Body of pancreas (tissue), 4 donors: Measurements from ENCODE around the gene NEK10. TPM values are rescaled to one million over a fixed set of nuclear protein-coding genes. Genes with fewer than 3 reads are reported as not detected.
A peak's percentile ranks its signal among the peaks of the same experiment; 100 is the strongest.

Source experiments
- ATAC-seq: fragments of 150-250 bp; one replicate; pipeline ENCODE4 v1.9.1; 2016
- DNase-seq, 4 donors: peaks; one replicate each; pipeline ENCODE4 v3.0.0-alpha.2; 2019
- H3K27ac ChIP-seq, 4 donors: fragments of 200-600 bp; sonication (generic); 1 replicate in 3 of 4; 2 replicates in 1 of 4; pipeline versions ENCODE4 v1.5.1 to v1.6.1; 2016 to 2019; ENCODE audit warnings: mild to moderate bottlenecking in 1 of 4, mixed read lengths in 1 of 4, moderate library complexity in 1 of 4
- H3K27me3 ChIP-seq, 2 donors: fragments of 200-600 bp; sonication (generic); one replicate each; pipeline ENCODE4 v1.6.0; 2016; ENCODE audit warnings: mild to moderate bottlenecking in 1 of 2
- H3K36me3 ChIP-seq, 2 donors: fragments of 200-600 bp; sonication (generic); replicated peaks in 1 of 2; 2 replicates each; pipeline ENCODE4 v1.5.1; 2016; ENCODE audit warnings: low read depth in 2 of 2; ENCODE audit not compliant: insufficient read depth in 1 of 2
- H3K4me1 ChIP-seq: fragments of 200-600 bp; sonication (generic); one replicate; pipeline ENCODE4 v1.6.0; 2016
- H3K4me3 ChIP-seq, 2 donors: fragments of 200-600 bp; sonication (generic); 1 replicate in 1 of 2; 2 replicates in 1 of 2; pipeline ENCODE4 v1.5.1; 2016 to 2019
- H3K9me3 ChIP-seq, 3 donors: fragments of 200-600 bp; sonication (generic); 1 replicate in 2 of 3; 2 replicates in 1 of 3; pipeline ENCODE4 v1.5.1; 2016
- CTCF ChIP-seq, 7 experiments: fragments of 450-650 bp in 4 of 7; fragments of 200-600 bp in 3 of 7; sonication (generic) in 3 of 7; IDR thresholded peaks; one replicate each; pipeline ENCODE4 v1.5.1; 2016 to 2019; ENCODE audit warnings: antibody characterized with exemption in 7 of 7
- POLR2A ChIP-seq, 3 donors: fragments of 450-650 bp; IDR thresholded peaks; one replicate each; pipeline ENCODE4 v1.6.1; 2016; ENCODE audit warnings: antibody characterized with exemption in 3 of 3, mild to moderate bottlenecking in 2 of 3
- WGBS, 2 donors: methylation state at CpG; one replicate each; pipeline ENCODE4 v1.1.5; 2017; 5-methylcytosine and 5-hydroxymethylcytosine counted together
- intact Hi-C: fragments of 100-400 bp; cut with DNase I; formaldehyde crosslinking; loops from one replicate; pipeline ENCODE4 v1.15.1; 2023
- total RNA-seq, 2 donors: library from RNA; depleted of rRNA; stranded (reverse); fragments of >200 nt; gene quantifications; one replicate each; pipeline ENCODE4 v1.1.0, GENCODE V29; 2016

NEK10 gene
- total RNA-seq, 2 donors from 2014 or later, result 0.33 to 0.78 TPM

DNA sequence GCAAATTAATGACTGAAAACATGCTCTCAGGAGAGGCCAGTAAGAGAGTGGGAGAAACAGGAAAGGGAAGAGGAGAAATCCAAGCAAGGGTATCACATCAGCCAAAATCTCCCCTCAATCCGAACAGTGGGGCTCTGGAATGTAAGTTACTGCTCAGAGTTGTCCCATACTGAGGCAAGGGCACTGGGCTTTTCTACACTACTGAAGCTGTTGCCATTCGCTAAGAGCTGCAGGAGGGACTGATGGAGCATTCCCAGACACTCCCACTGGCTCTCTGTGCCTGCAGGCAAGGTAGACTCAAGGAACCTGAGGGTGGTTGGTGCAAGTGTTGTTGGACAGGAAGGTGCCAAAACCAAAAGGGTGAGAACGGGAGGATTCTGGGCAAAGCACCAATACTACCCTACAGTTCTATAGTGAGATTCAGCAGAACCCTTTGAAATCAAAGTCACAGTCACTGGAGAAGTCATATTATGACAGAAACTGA lies 46.1 kb downstream of the NEK10 start:
- Histone ChIP-seq H3K27ac (no peak overlapping the region), H3K36me3 (no peaks in the 10 kb centered on the region), H3K27me3 (no peaks in the 10 kb centered on the region), H3K4me1 (peaks cover 13% of the 10 kb centered on the region), H3K4me3 (no peak overlapping the region), H3K9me3 (no peaks in the 10 kb centered on the region)
- no peak for DNase-seq
- 60 to 80% methylated on average over 3 of the region's 3 CpGs for WGBS, 2 donors
- ATAC-seq, result no peak
- TF ChIP-seq POLR2A (IDR thresholded peaks at IDR 0.05), result no peak
- TF ChIP-seq CTCF (IDR thresholded peaks at IDR 0.05), result no peak
- intact Hi-C loops, result loop anchor here (10.0 kb wide), 1 partner anchor 332 kb away; no protein-coding TSS in a partner anchor

DNA sequence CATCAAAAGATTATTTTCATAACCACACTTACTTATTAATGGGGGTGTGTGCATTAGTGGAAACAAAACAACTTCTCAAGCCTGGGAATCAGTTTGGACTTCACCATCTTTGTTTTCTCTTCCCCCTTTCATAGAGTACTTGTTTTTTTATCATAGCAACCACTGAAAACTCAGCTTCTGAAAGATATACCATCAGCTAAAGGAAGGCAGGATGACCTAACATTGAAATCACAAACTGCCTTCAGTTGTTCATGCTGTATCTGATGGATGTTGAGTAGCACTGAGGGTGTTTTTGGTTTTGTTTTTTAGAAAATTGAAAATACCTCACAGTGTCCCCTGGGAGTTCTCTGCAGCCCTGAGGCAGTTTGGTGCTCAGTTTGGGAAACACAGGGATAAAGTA lies 46.5 kb downstream of the NEK10 start:
- Histone ChIP-seq H3K36me3 (no peaks in the 10 kb centered on the region), H3K4me3 (no peak overlapping the region), H3K27me3 (no peaks in the 10 kb centered on the region), H3K9me3 (no peaks in the 10 kb centered on the region), H3K4me1 (peaks cover 13% of the 10 kb centered on the region), H3K27ac (no peak overlapping the region)
- no peak for TF ChIP-seq POLR2A (IDR thresholded peaks at IDR 0.05)
- TF ChIP-seq CTCF (IDR thresholded peaks at IDR 0.05), result no peak
- intact Hi-C loops, result loop anchor here (10.0 kb wide), 1 partner anchor 332 kb away; no protein-coding TSS in a partner anchor
- ATAC-seq (no peak), DNase-seq (no peak)

DNA sequence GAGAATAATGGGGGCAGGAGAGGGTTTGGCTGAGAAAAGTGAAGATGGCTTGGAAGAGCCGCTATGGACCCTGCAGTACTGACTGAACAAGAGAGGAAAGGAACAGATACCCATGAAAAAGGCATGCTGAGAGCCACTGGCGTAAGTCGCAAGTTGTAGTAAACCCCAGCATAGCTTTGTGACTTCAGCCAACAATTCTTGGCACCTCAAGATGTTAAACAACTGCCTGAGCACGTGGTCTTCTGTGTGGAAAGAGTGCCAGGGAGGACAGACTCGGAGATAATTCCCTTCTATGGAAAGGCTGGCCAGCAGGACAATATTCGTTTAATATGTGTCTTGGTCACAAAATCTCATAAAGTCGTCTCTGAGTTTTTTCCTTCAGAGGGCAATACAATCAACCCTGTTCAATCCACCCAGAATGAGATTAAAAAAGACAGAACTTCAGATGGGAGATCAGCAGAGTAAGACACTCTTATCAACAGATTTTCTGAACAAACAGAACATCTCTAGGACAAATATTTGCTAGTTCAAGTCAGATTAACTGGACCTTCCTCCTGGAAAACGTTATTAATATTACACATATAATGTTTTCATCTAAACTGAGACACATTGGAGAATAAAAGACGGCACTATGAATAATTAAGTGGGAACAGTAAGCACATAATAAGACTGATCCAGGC lies 49.2 kb downstream of the NEK10 start:
- Histone ChIP-seq H3K4me1 (peaks cover 13% of the 10 kb centered on the region), H3K4me3 (no peak overlapping the region), H3K9me3 (no peaks in the 10 kb centered on the region), H3K27me3 (no peaks in the 10 kb centered on the region), H3K36me3 (no peaks in the 10 kb centered on the region), H3K27ac (no peak overlapping the region)
- ATAC-seq, result peak; percentile 47
- TF ChIP-seq CTCF (IDR thresholded peaks at IDR 0.05) (no peak), POLR2A (IDR thresholded peaks at IDR 0.05) (no peak)
- intact Hi-C loops, result loop anchor here (10.0 kb wide), 1 partner anchor 335 kb away; no protein-coding TSS in a partner anchor
- peak in 3 of 4 donors; percentile 16 to 41 (median 23) for DNase-seq
- WGBS, 2 donors, result 48 to 52% methylated on average over 9 of the region's 9 CpGs

GRCh38 chr3:27319304-27319703 lies 49.9 kb downstream of the NEK10 start:
- Histone ChIP-seq H3K4me1 (peaks cover 13% of the 10 kb centered on the region), H3K4me3 (no peak overlapping the region), H3K27me3 (no peaks in the 10 kb centered on the region), H3K36me3 (no peaks in the 10 kb centered on the region), H3K27ac (no peak overlapping the region), H3K9me3 (no peaks in the 10 kb centered on the region)
- 94 to 95% methylated on average over 2 of the region's 2 CpGs for WGBS, 2 donors
- no peak for TF ChIP-seq POLR2A (IDR thresholded peaks at IDR 0.05)
- no peak for TF ChIP-seq CTCF (IDR thresholded peaks at IDR 0.05)
- intact Hi-C loops, result no loop called here
- ATAC-seq, result no peak
- no peak for DNase-seq

DNA sequence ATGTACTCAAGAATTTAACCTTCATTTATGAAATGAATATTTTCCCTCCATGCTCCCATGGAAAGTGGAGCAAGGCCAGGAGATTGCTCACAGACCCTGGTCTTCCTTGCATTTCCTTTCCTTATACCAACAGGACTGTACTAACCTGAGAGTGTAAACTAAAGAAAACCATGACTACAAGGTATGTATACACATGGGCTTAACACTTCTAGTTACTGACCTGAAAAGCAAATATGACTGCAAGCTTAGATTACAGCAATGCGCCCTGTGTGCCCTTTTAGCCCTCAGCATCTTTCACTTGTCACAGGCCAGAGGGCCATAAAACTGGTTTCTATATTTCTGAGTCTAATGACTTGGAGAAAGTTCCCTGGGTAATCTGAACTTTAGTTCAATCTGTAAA lies 52.1 kb downstream of the NEK10 start:
- H3K27ac ChIP-seq, result no peak overlapping the region
- WGBS, 2 donors, result 71 to 78% methylated on average over 1 of the region's 1 CpG
- no peaks in the 10 kb centered on the region for H3K27me3 ChIP-seq
- DNase-seq, result no peak
- H3K36me3 ChIP-seq, result no peaks in the 10 kb centered on the region
- H3K4me3 ChIP-seq, result no peak overlapping the region
- peaks cover 13% of the 10 kb centered on the region for H3K4me1 ChIP-seq
- no peaks in the 10 kb centered on the region for H3K9me3 ChIP-seq
- no peak for ATAC-seq
- intact Hi-C loops, result no loop called here
- TF ChIP-seq POLR2A (IDR thresholded peaks at IDR 0.05) (no peak), CTCF (IDR thresholded peaks at IDR 0.05) (no peak)
